SK-N-MC (cell line): ENCODE data around the gene CLEC16A.
A peak's percentile ranks its signal among the peaks of the same experiment; 100 is the strongest.

Experiments used
- EZH2 ChIP-seq: fragments of 200-600 bp; sonication (generic); IDR thresholded peaks from one replicate; pipeline ENCODE4 v1.6.1; 2017; ENCODE audit warnings: antibody characterized with exemption
- FOXP2 ChIP-seq: optimal IDR thresholded peaks from 2 replicates; pipeline ENCODE3; 2011; ENCODE audit warnings: mild to moderate bottlenecking, moderate library complexity; ENCODE audit not compliant: insufficient read depth; ENCODE audit errors: extremely low read length, control extremely low read depth
- POLR2AphosphoS5 ChIP-seq: IDR thresholded peaks from 2 replicates; pipeline ENCODE4 v1.6.1; 2012; ENCODE audit warnings: mild to moderate bottlenecking, low read depth, low read length, borderline replicate concordance

- TF ChIP-seq POLR2AphosphoS5, result peak; percentile 41; the same call in 1 of the 2 replicates
- TF ChIP-seq EZH2, result no peak
- no peak for TF ChIP-seq FOXP2
Observed at GRCh38 chr16:10942352-10943063, 1.9 kb upstream of the CLEC16A start, which contains the start of gene DEXI.
